NCI-H146 treated with DMSO at 0.1 percent for 48 hours (cell line): ENCODE measurements around the gene MTHFD1L.
A peak's percentile ranks its signal among the peaks of the same experiment; 100 is the strongest.
"Not testable (repeated sequence)": the region's sequence is repeated elsewhere in the genome, so short reads cannot be mapped to it uniquely, and the experiment has no call there.

Experiments used
- DNase-seq: peaks from one replicate; lab custom pipeline; 2025; ENCODE audit not compliant: unreplicated experiment; lab: John Stamatoyannopoulos, UW

Gene MTHFD1L

GRCh38 chr6:151012321-151013294 is 147.1 kb downstream of the MTHFD1L start:
- no peak for DNase-seq

DNA sequence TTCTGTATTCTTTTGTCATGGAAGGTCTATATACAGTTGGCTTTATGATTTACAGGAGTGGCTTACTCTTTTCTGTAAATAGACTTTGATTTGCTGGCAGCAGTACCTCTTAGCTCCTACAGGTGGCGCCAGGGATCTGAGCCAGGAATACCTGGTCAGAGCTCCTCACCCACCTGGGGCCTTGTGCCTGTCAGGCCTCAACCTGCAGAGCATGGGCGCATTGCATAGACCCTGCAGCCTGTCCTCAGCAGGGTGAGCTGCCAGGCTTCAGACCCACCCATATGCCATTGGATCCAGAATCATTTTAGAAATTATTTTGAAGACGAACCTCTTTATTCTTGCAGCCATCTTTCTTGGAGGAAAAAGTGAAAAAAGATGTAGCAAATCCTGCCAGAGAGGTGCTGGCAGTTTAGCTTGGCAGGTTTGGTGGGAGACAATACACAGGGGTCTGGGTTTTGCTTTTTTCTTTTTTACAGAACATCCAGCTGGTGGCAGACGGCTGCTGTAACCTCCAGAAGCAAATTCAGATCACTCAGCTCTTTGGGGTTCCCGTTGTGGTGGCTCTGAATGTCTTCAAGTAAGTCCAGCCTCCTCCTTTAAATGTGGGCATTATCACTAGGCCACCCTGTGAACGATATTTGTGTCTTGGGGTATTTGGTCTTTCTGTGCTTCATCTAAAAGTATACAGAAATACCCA is 149.1 kb downstream of the MTHFD1L start:
- peak; percentile 87 for DNase-seq

GRCh38 chr6:151015101-151015700 is 149.7 kb downstream of the MTHFD1L start:
- no peak for DNase-seq

DNA sequence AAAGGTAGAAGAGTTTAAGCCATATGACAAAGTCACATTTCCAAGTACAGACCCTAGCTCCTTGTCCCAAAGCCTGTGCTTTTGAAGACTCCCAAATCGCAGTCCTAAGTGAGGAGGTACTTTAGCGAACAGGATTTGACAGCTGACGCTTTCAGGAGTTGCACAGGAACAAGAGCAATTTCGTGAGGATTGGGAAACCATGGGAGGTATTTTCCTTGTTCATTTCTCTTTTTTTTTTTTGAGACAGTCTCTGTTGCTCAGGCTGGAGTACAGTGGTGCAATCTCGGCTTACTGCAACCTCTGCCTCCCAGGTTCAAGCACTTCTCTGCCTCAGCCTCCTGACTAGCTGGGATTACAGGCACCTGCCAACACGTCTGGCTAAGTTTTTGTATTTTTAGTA is 150.6 kb downstream of the MTHFD1L start:
- no peak for DNase-seq

- DNase-seq, result no peak
These were observed 152.5 kb downstream of the MTHFD1L start for GRCh38 chr6:151018046-151018445.

DNA sequence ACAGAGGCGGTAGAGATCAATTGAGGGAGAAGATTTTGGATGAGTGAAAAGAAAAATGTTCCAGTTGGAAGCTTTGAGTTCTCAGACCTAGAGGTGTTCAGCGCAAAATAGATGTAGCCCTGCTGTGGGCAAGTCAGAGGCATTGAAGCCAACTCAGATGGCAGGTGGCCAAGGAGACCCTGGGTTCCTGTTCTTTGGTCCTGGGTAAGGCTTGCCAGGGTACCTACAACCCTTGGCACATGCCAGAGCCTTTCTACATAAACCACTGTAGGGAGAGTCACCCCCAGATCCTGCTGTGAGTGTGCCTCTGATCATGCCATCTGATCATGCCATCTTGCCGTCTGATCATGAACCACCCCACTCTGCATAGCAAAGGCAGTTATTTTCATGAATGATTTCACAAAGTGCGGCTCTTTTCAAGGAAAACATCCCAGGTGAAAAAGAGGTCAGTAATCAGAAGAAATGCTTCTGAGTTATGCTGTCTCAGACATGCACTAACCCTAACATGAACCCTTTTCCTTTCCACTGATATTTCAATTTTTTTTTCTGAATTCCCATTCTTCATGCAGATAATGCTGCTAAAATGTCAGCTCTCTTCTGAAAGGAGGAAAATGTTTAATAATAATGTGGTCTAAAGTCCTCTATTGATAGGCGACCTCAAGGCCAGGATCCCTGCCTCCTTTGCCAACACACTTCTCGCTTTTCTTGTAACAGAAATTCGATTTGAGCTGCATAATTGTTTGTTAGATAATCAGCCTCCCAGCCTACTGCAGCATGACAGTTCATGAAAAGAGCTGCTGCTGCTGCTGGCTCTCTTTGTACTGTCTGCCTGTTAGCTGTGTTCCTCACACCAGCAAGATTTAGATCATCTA is 153.6 kb downstream of the MTHFD1L start:
- DNase-seq, result no peak

- no peak for DNase-seq
These were observed 156.4 kb downstream of the MTHFD1L start for GRCh38 chr6:151021896-151022295.

- DNase-seq, result no peak
These were observed 157.0 kb downstream of the MTHFD1L start for GRCh38 chr6:151022492-151022891.

DNA sequence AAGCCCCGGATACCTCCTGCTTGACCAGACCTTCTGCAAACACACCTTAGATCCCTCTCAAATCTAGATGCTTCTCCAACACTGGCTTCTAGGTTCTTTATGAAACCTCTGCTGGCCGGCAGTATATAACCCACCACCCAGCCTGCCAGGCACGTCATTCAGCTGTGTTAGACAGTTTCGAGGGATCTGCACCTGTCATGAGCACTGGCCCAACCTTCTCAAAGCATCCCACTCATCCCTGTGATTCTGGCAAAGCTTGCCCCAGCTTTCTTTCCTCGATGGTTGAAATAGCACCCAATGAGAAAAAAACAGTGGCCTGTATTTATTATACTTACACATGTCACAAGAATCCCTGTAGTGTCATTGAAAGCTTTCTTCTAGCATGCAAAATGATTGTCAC is 157.8 kb downstream of the MTHFD1L start:
- no peak for DNase-seq

DNA sequence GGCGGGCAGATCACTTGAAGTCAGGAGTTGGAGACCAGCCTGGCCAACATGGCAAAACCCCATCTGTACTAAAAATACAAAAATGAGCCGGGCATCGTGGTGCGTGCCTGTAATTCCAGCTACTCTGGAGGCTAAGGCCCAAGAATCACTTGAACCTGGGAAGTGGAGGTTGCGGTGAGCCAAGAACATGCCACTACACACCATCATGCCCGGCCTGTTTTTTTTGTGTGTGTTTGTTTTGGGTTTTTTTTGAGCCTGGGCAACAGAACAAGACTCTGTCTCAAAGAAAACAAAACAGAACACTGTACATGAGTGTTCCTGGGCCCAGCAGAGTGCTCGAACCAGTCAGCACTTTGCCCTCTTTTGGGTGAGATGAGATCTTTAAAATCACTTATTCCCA is 159.1 kb downstream of the MTHFD1L start:
- no peak for DNase-seq

GRCh38 chr6:151025076-151025475 is 159.6 kb downstream of the MTHFD1L start:
- no peak for DNase-seq

DNA sequence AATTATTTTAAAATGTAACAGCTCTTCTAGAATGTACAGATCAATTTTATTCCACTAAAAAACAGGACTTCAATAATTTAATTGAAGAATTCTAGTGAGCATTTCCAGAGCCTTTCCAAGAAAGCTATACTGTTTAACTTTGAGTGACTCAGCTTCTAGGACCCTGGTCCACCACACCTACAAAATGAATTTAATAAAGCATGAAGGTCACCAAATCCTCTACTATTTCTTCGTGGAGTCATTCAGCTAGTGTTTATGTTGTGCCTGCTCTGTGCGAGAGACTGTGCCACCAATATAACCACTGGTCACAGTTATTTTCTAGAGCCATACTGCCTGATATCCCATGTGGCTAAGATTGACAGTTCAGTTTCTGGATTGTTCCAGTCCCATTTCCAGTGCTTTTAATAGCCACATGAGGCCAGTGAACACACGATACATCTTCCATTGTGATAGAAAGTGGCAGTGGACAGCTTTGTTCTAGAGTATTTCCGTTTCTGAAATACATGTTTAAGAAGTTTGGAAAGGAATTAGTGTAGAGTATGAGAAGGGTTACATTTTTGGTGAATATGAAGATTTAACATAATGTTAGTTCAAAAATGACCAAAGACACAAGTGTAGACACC is 160.7 kb downstream of the MTHFD1L start:
- DNase-seq, result no peak

- no peak for DNase-seq
These were observed 161.8 kb downstream of the MTHFD1L start for GRCh38 chr6:151027295-151027747.

GRCh38 chr6:151027936-151028838 is 162.7 kb downstream of the MTHFD1L start:
- DNase-seq, result no peak

DNA sequence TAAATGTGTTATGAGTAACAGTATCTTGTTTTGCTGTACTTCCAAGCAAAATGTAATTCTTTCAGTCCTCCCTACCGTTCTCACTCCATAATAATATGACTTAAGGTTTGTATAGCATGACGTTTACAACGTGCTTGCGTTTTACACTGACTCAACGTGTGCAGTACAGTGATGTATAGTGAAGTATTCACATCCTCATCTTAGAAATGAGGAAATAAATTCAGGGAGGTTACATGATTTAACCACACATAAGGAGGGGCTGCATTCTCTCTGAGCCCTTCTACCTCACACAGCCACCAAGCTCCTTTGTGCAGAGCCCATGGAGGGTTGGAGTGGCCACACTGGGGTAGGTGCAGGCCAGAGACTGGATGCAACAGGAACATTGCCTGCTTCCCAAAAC is 164.5 kb downstream of the MTHFD1L start:
- no peak for DNase-seq

DNA sequence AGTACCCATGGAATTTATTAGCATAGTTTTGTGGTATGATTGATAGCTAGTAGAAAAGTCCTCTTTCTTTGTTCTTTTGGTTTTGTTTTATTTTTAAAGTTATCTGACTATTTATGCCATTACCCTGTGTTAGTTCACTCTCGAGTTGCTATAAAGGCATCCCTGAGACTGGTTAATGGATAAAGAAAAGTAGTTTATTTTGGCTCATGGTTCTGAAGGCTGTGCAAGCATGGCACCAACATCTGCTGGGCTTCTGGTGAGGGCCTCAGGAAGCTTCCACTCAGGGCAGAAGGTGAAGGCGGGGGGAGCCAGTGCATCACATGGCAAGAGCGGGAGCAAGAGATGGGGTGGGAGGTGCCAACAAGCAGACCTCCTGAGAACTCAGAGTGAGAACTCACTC is 166.5 kb downstream of the MTHFD1L start:
- no peak for DNase-seq

DNA sequence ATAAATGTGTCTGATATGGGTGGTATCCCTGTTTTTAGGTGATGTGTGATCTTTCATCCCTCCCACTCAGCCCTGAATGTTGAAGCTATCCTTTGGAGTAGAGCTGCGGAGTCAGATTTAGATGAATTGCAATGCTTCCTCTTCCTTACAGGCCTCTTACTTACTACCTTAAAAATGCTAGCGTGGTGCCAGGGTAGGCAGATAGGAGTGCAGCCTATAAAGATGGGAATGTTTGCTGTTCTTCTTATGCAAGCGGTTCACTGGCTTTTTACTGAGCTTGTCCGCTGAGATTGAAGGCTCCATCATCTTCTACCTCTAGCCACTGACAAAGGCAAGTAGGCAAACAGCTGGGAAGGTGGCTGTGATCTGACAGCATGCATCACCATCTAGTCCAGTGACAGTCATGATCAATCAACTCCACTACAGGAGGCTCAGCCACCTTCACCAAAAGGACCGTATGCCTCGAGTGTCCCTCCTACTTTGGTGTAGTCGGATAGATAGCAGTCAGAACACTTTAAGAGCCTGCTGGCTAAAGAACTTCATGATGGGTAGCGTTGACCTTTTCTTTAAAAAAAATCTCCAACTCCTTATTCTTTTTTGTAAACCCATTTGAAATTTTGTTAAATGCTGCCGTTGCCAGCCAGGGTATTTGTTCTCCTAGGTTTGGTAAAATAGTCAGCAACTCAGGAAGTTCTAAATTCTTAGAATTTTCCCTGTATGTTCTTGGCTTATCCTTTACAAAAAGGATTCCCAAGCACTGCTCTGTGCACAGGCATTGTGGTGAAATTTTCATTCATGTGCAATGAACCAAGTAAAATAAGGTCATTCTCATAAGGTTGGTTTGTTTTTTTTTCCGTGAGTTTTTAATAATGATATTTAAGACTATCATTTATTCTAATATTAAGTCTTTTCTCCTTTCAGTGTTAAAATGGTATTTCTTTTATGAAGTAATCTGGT is 169.6 kb downstream of the MTHFD1L start:
- DNase-seq, result no peak

- DNase-seq, result not testable (repeated sequence)
These were observed 170.8 kb downstream of the MTHFD1L start for GRCh38 chr6:151036211-151036721.
